IMR-90 (cell line): ENCODE data around the gene SREK1. TPM values are rescaled to one million over a fixed set of nuclear protein-coding genes. Genes with fewer than 3 reads are reported as not detected.

Source experiments
- ATAC-seq: fragments of 200-7000 bp; cut with Tn5 transposase; 2 replicates; pipeline ENCODE4 v1.9.1; 2020; ENCODE audit warnings: low read depth, mild to moderate bottlenecking, moderate library complexity
- BruUV-seq: library from RNA; stranded (reverse); fragments of 400-500 nt; replicated peaks from 2 replicates; lab custom pipeline; 2021; lab: Mats Ljungman, UMichigan
- CTCF ChIA-PET: fragments of 300-600 bp; formaldehyde crosslinking; extraction: SDS; loops from one replicate; lab custom pipeline; 2021; ENCODE audit warnings: antibody characterized with exemption; lab: Yijun Ruan, JAX
- POLR2A ChIA-PET: fragments of 300-600 bp; sonication (Branson Sonifier 250); formaldehyde crosslinking; loops from one replicate; lab custom pipeline; 2022; ENCODE audit warnings: antibody characterized with exemption; ENCODE audit not compliant: unreplicated experiment; lab: Charles Lee
- DNase-seq: peaks from one replicate; pipeline ENCODE4 v3.0.0; 2013
- H2AFZ ChIP-seq: replicated peaks from 2 replicates; pipeline ENCODE3; 2013; ENCODE audit warnings: low read length, mild to moderate bottlenecking; ENCODE audit not compliant: poor library complexity
- H2AK5ac ChIP-seq: 2 replicates; pipeline ENCODE4 v1.6.1; 2013; ENCODE audit warnings: low read depth, low read length, inconsistent platforms
- H2AK9ac ChIP-seq: replicated peaks from 2 replicates; pipeline ENCODE3; 2013; ENCODE audit warnings: mild to moderate bottlenecking, low read depth, low read length, moderate library complexity; ENCODE audit not compliant: poor library complexity
- H2BK120ac ChIP-seq: 2 replicates; pipeline ENCODE4 v1.6.1; 2013; ENCODE audit warnings: low read depth, low read length, inconsistent platforms
- H2BK15ac ChIP-seq: 3 replicates; pipeline ENCODE4 v1.6.1; 2013; ENCODE audit warnings: low read depth, low read length, inconsistent platforms
- H2BK20ac ChIP-seq: 2 replicates; pipeline ENCODE4 v1.6.1; 2013; ENCODE audit warnings: low read depth, mild to moderate bottlenecking, inconsistent platforms, low read length, moderate library complexity
- H2BK5ac ChIP-seq: 2 replicates; pipeline ENCODE4 v1.6.1; 2013; ENCODE audit warnings: mild to moderate bottlenecking, low read depth, low read length, inconsistent platforms; ENCODE audit not compliant: poor library complexity, severe bottlenecking
- H3K14ac ChIP-seq: replicated peaks from 2 replicates; pipeline ENCODE4 v1.6.1; 2013; ENCODE audit warnings: low read depth, low read length, inconsistent platforms
- H3K18ac ChIP-seq: 2 replicates; pipeline ENCODE4 v1.6.1; 2013; ENCODE audit warnings: low read depth, low read length, control low read depth
- H3K23ac ChIP-seq: 2 replicates; pipeline ENCODE4 v1.6.1; 2013; ENCODE audit warnings: low read depth, low read length, inconsistent platforms
- H3K27ac ChIP-seq: 2 replicates; pipeline ENCODE4 v1.5.1; 2013; ENCODE audit warnings: mild to moderate bottlenecking, control low read depth, low read length; ENCODE audit not compliant: insufficient read depth
- H3K27me3 ChIP-seq: 2 replicates; pipeline ENCODE4 v1.6.1; 2013; ENCODE audit warnings: low read length; ENCODE audit not compliant: control insufficient read depth, insufficient read depth
- H3K36me3 ChIP-seq: 2 replicates; pipeline ENCODE4 v1.6.1; 2013; ENCODE audit warnings: low read length, mixed read lengths; ENCODE audit not compliant: control insufficient read depth, insufficient read depth
- H3K4ac ChIP-seq: 2 replicates; pipeline ENCODE4 v1.6.1; 2013; ENCODE audit warnings: low read depth, low read length, inconsistent platforms
- H3K4me1 ChIP-seq: 2 replicates; pipeline ENCODE4 v1.6.1; 2013; ENCODE audit warnings: low read length, mixed read lengths; ENCODE audit not compliant: control insufficient read depth, insufficient read depth
- H3K4me2 ChIP-seq: 2 replicates; pipeline ENCODE4 v1.6.1; 2013; ENCODE audit warnings: low read depth, mild to moderate bottlenecking, control low read depth, low read length, moderate library complexity
- H3K4me3 ChIP-seq: 2 replicates; pipeline ENCODE4 v1.5.1; 2013; ENCODE audit warnings: low read depth, mild to moderate bottlenecking, control low read depth, low read length, moderate library complexity; ENCODE audit not compliant: insufficient read depth
- H3K56ac ChIP-seq: 2 replicates; pipeline ENCODE4 v1.6.1; 2013; ENCODE audit warnings: low read length, inconsistent platforms; ENCODE audit not compliant: insufficient read depth; ENCODE audit errors: extremely low read depth
- H3K79me1 ChIP-seq, 2 experiments: 2 replicates each; pipeline ENCODE4 v1.6.1; 2013; ENCODE audit warnings: low read length in 2 of 2, inconsistent platforms in 1 of 2, low read depth in 1 of 2
- H3K9ac ChIP-seq: 2 replicates; pipeline ENCODE4 v1.6.1; 2013; ENCODE audit warnings: low read depth, low read length, control low read depth
- H3K9me1 ChIP-seq: 2 replicates; pipeline ENCODE4 v1.6.1; 2013; ENCODE audit warnings: low read length, inconsistent platforms; ENCODE audit not compliant: insufficient read depth
- H3K9me3 ChIP-seq: 2 replicates; pipeline ENCODE4 v1.6.1; 2013; ENCODE audit warnings: low read length; ENCODE audit not compliant: control insufficient read depth, insufficient read depth
- H4K20me1 ChIP-seq: 2 replicates; pipeline ENCODE4 v1.6.1; 2013; ENCODE audit warnings: low read length, inconsistent platforms; ENCODE audit not compliant: insufficient read depth
- H4K5ac ChIP-seq: 2 replicates; pipeline ENCODE4 v1.6.1; 2013; ENCODE audit warnings: mild to moderate bottlenecking, low read depth, low read length, control low read depth
- H4K8ac ChIP-seq, 2 experiments: 2 replicates each; pipeline ENCODE4 v1.6.1; 2013; ENCODE audit warnings: low read depth in 2 of 2, low read length in 2 of 2, control low read depth in 1 of 2, inconsistent platforms in 1 of 2
- H4K91ac ChIP-seq: 2 replicates; pipeline ENCODE4 v1.6.1; 2013; ENCODE audit warnings: low read depth, low read length, inconsistent platforms; ENCODE audit not compliant: insufficient read depth
- BHLHE40 ChIP-seq: fragments of 150-350 bp; IDR thresholded peaks from 2 replicates; pipeline ENCODE4 v1.6.1; 2016; ENCODE audit warnings: mild to moderate bottlenecking, low read depth, low read length
- FOS ChIP-seq: fragments of 150-350 bp; IDR thresholded peaks from 2 replicates; pipeline ENCODE4 v1.6.1; 2016; ENCODE audit warnings: low read depth, low read length
- MAFK ChIP-seq: IDR thresholded peaks from 2 replicates; pipeline ENCODE4 v1.6.1; 2012; ENCODE audit warnings: low read depth, low read length, improper control_type of control experiment
- MAZ ChIP-seq: IDR thresholded peaks from 2 replicates; pipeline ENCODE4 v1.6.1; 2012; ENCODE audit warnings: low read depth, mild to moderate bottlenecking, low read length, improper control_type of control experiment, moderate library complexity, borderline replicate concordance
- NFE2L2 ChIP-seq: fragments of 150-350 bp; IDR thresholded peaks from 2 replicates; pipeline ENCODE4 v1.6.1; 2016; ENCODE audit warnings: low read depth, mild to moderate bottlenecking, low read length
- POLR2A ChIP-seq: IDR thresholded peaks from 2 replicates; pipeline ENCODE4 v1.6.1; 2012; ENCODE audit warnings: mild to moderate bottlenecking, low read depth, low read length
- SMC3 ChIP-seq: fragments of 150-350 bp; IDR thresholded peaks from 2 replicates; pipeline ENCODE4 v1.6.1; 2016; ENCODE audit warnings: low read depth, mild to moderate bottlenecking, antibody characterized with exemption, low read length, moderate library complexity
- WGBS, 2 experiments: methylation state at CpG; one replicate each; pipeline versions ENCODE4 v1.1.5 to v1.1.7; 2013; ENCODE audit warnings: missing lambda C conversion rate in 2 of 2; ENCODE audit not compliant: insufficient read length in 1 of 2; ENCODE audit errors: extremely low coverage in 2 of 2; 5-methylcytosine and 5-hydroxymethylcytosine counted together
- dilution Hi-C: fragments of 300-500 bp; cut with HindIII; formaldehyde crosslinking; loops from one replicate; pipeline ENCODE4 v1.14.3; 2018; ENCODE audit warnings: low sequenced_read_pairs; ENCODE audit not compliant: unreplicated experiment
- in situ Hi-C: fragments of 300-500 bp; cut with MboI; formaldehyde crosslinking; loops from 3 replicates; pipeline ENCODE4 v1.14.3; 2019; ENCODE audit warnings: low sequenced_read_pairs, inconsistent platforms, mixed read lengths
- intact Hi-C: fragments of 100-400 bp; cut with micrococcal nuclease; formaldehyde crosslinking; loops from 2 replicates; pipeline ENCODE4 v1.10.0; 2022
- polyA plus RNA-seq, 3 experiments: library from polyadenylated mRNA; depleted of rRNA; stranded (reverse); fragments of >200 nt; gene quantifications; 2 replicates each; pipeline ENCODE4 v1.2.3, GENCODE V29; 2012; ENCODE audit warnings: low replicate concordance in 1 of 3
- total RNA-seq: library from RNA; depleted of rRNA; stranded (reverse); fragments of >200 nt; gene quantifications from 2 replicates; pipeline ENCODE4 v1.2.3, GENCODE V29; 2012
- TF ChIP-seq, protein P1 (sequence below): conservative IDR thresholded peaks from 2 replicates; pipeline ENCODE4 v1.5.1; 2012; ENCODE audit warnings: mild to moderate bottlenecking, low read depth, low read length, improper control_type of control experiment
- TF ChIP-seq, protein P2 (sequence below): fragments of 150-350 bp; IDR thresholded peaks from 2 replicates; pipeline ENCODE4 v1.6.1; 2016; ENCODE audit warnings: low read depth, mild to moderate bottlenecking, low read length, moderate library complexity, borderline replicate concordance

SREK1 gene
- total and polyA plus RNA-seq, 2 of the 4 experiments (the other 2 are of a cell fraction), result 23.0 to 36.2 TPM

DNA sequence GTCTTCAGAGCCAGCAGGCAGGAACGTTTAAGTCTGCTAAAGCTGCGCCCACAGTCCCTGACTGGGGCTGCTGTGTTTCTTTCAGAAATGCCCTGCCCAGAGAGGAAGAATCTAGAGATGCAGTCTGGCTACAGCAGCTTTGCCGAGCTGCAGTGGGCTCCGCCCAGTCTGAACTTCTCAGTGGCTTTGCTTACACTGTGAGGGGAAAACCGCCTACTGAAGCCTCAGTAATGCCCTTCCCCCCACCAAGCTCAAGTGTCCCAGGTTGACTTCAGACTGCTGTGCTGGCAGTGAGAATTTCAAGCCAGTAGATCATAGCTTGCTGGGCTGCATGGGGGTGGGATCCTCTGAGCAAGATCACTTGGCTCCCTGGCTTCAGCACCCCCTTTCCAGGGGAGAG lies 78.4 kb downstream of the SREK1 start:
- no peak overlapping the region for H3K27ac ChIP-seq
- no peak for TF ChIP-seq POLR2A
- TF ChIP-seq FOS, result no peak
- no peak for TF ChIP-seq SMC3
- TF ChIP-seq MAFK, result no peak
- TF ChIP-seq, protein P1, sequence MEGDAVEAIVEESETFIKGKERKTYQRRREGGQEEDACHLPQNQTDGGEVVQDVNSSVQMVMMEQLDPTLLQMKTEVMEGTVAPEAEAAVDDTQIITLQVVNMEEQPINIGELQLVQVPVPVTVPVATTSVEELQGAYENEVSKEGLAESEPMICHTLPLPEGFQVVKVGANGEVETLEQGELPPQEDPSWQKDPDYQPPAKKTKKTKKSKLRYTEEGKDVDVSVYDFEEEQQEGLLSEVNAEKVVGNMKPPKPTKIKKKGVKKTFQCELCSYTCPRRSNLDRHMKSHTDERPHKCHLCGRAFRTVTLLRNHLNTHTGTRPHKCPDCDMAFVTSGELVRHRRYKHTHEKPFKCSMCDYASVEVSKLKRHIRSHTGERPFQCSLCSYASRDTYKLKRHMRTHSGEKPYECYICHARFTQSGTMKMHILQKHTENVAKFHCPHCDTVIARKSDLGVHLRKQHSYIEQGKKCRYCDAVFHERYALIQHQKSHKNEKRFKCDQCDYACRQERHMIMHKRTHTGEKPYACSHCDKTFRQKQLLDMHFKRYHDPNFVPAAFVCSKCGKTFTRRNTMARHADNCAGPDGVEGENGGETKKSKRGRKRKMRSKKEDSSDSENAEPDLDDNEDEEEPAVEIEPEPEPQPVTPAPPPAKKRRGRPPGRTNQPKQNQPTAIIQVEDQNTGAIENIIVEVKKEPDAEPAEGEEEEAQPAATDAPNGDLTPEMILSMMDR, result no peak
- TF ChIP-seq BHLHE40, result no peak
- no peak for TF ChIP-seq NFE2L2
- TF ChIP-seq, protein P2, sequence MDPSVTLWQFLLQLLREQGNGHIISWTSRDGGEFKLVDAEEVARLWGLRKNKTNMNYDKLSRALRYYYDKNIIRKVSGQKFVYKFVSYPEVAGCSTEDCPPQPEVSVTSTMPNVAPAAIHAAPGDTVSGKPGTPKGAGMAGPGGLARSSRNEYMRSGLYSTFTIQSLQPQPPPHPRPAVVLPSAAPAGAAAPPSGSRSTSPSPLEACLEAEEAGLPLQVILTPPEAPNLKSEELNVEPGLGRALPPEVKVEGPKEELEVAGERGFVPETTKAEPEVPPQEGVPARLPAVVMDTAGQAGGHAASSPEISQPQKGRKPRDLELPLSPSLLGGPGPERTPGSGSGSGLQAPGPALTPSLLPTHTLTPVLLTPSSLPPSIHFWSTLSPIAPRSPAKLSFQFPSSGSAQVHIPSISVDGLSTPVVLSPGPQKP, result no peak
- no peak for TF ChIP-seq MAZ
- H4K91ac ChIP-seq, result no peak overlapping the region
- H2AK5ac ChIP-seq, result no peak overlapping the region
- H3K79me1 ChIP-seq, result no peaks in the 10 kb centered on the region
- BruUV-seq, result no TSS peak
- H3K9me1 ChIP-seq, result no peaks in the 10 kb centered on the region
- no peak overlapping the region for H3K9ac ChIP-seq
- no peaks in the 10 kb centered on the region; the same call in none of the 2 replicates for H3K27me3 ChIP-seq
- H3K4me2 ChIP-seq, result no peak overlapping the region
- no peak overlapping the region for H3K4me3 ChIP-seq
- dilution Hi-C loops, result no loop called here
- no peak overlapping the region for H3K23ac ChIP-seq
- no peak overlapping the region for H3K56ac ChIP-seq
- ATAC-seq (peak; percentile 70), DNase-seq (no peak)
- H3K14ac ChIP-seq, result no peak overlapping the region
- H3K4me1 ChIP-seq, result no peaks in the 10 kb centered on the region
- H3K9me3 ChIP-seq, result peaks cover 3% of the 10 kb centered on the region
- no peak overlapping the region for H2BK20ac ChIP-seq
- H2BK15ac ChIP-seq, result no peak overlapping the region
- intact Hi-C loops, result no loop called here
- H2AFZ ChIP-seq, result no peak overlapping the region
- no peaks in the 10 kb centered on the region for H3K36me3 ChIP-seq
- no peak overlapping the region for H2BK120ac ChIP-seq
- no peak overlapping the region for H3K4ac ChIP-seq
- no peak overlapping the region for H3K18ac ChIP-seq
- H4K5ac ChIP-seq, result no peak overlapping the region
- H4K8ac ChIP-seq, result no peak overlapping the region
- 39% methylated on average over 3 of the region's 5 CpGs; no CpG with 5 or more reads in 1 of the 2 experiments for WGBS, 2 experiments
- in situ Hi-C loops, result no loop called here
- H2BK5ac ChIP-seq, result no peak overlapping the region
- CTCF ChIA-PET, result no interaction called here
- POLR2A ChIA-PET, result no interaction called here
- no peaks in the 10 kb centered on the region for H4K20me1 ChIP-seq
- no peak overlapping the region for H2AK9ac ChIP-seq
